H1 (cell line): ENCODE data around the gene FANCF. TPM values are rescaled to one million over a fixed set of nuclear protein-coding genes. Genes with fewer than 3 reads are reported as not detected.

Experiments
- ASH2L ChIP-seq: fragments of 200-600, 300-600 bp; sonication (generic); IDR thresholded peaks from one replicate; pipeline ENCODE4 v1.7.1; 2017; ENCODE audit warnings: low read length
- ATF3 ChIP-seq: IDR thresholded peaks from 2 replicates; pipeline ENCODE4 v1.6.1; 2011; ENCODE audit warnings: low read depth, mild to moderate bottlenecking, low read length; ENCODE audit not compliant: insufficient read depth
- BRCA1 ChIP-seq: IDR thresholded peaks from 2 replicates; pipeline ENCODE4 v1.6.1; 2012; ENCODE audit warnings: low read depth, low read length, improper control_type of control experiment
- CBX5 ChIP-seq: fragments of 300-800, 300-1000 bp; sonication (generic); IDR thresholded peaks from 2 replicates; pipeline ENCODE4 v1.7.1; 2016; ENCODE audit warnings: antibody characterized with exemption, low read length, low read depth
- CTBP2 ChIP-seq: IDR thresholded peaks from 2 replicates; pipeline ENCODE4 v1.7.0; 2011; ENCODE audit warnings: borderline replicate concordance, mild to moderate bottlenecking, moderate library complexity, mixed read lengths, low read length; ENCODE audit not compliant: insufficient read depth, insufficient read length
- EGR1 ChIP-seq: IDR thresholded peaks from 2 replicates; pipeline ENCODE4 v1.6.1; 2011; ENCODE audit warnings: low read depth, low read length, borderline replicate concordance
- EP300 ChIP-seq, 2 experiments: IDR thresholded peaks; 1 replicate in 1 of 2; 2 replicates in 1 of 2; pipeline ENCODE4 v1.6.1; 2011 to 2012; ENCODE audit warnings: low read depth in 2 of 2, low read length in 2 of 2, mild to moderate bottlenecking in 2 of 2, borderline replicate concordance in 1 of 2, inconsistent platforms in 1 of 2, moderate library complexity in 1 of 2
- FOSL1 ChIP-seq: IDR thresholded peaks from 2 replicates; pipeline ENCODE4 v1.6.1; 2011; ENCODE audit warnings: mild to moderate bottlenecking, low read depth, low read length, moderate library complexity; ENCODE audit not compliant: insufficient read depth
- KDM1A ChIP-seq: fragments of 200-600, 300-600 bp; sonication (generic); IDR thresholded peaks from 2 replicates; pipeline ENCODE4 v1.7.1; 2016; ENCODE audit warnings: mild to moderate bottlenecking, low read length, borderline replicate concordance
- NANOG ChIP-seq: IDR thresholded peaks from 2 replicates; pipeline ENCODE4 v1.6.1; 2011; ENCODE audit warnings: low read length, low read depth, mild to moderate bottlenecking, inconsistent platforms; ENCODE audit not compliant: insufficient read depth, poor library complexity, severe bottlenecking
- NRF1 ChIP-seq: IDR thresholded peaks from 2 replicates; pipeline ENCODE4 v1.6.1; 2011; ENCODE audit warnings: mild to moderate bottlenecking, low read depth, low read length, improper control_type of control experiment
- RAD21 ChIP-seq, 2 experiments: IDR thresholded peaks in 1 of 2; conservative IDR thresholded peaks in 1 of 2; 2 replicates each; pipeline ENCODE4 v1.6.1; 2011; ENCODE audit warnings: low read depth in 2 of 2, low read length in 2 of 2, improper control_type of control experiment in 1 of 2, inconsistent platforms in 1 of 2, mild to moderate bottlenecking in 1 of 2, moderate library complexity in 1 of 2
- RBBP5 ChIP-seq: IDR thresholded peaks from 2 replicates; pipeline ENCODE4 v1.7.1; 2012; ENCODE audit warnings: low read depth, mild to moderate bottlenecking, inconsistent platforms, low read length, moderate library complexity, borderline replicate concordance
- RFX5 ChIP-seq: IDR thresholded peaks from 2 replicates; pipeline ENCODE4 v1.6.1; 2011; ENCODE audit warnings: low read depth, low read length, improper control_type of control experiment, borderline replicate concordance
- RXRA ChIP-seq: IDR thresholded peaks from 2 replicates; pipeline ENCODE4 v1.6.1; 2011; ENCODE audit warnings: low read depth, mild to moderate bottlenecking, low read length, moderate library complexity; ENCODE audit not compliant: insufficient read depth
- SAP30 ChIP-seq: fragments of 300-600 bp; sonication (generic); IDR thresholded peaks from 2 replicates; pipeline ENCODE4 v1.7.1; 2012; ENCODE audit warnings: low read length, moderate library complexity, mild to moderate bottlenecking, inconsistent platforms; ENCODE audit not compliant: insufficient read depth, insufficient replicate concordance
- SP2 ChIP-seq: IDR thresholded peaks from 2 replicates; pipeline ENCODE4 v1.6.1; 2012; ENCODE audit warnings: mild to moderate bottlenecking, low read length, inconsistent platforms
- SP4 ChIP-seq: IDR thresholded peaks from 2 replicates; pipeline ENCODE4 v1.6.1; 2012; ENCODE audit warnings: low read length, inconsistent platforms
- TAF1 ChIP-seq: IDR thresholded peaks from 2 replicates; pipeline ENCODE4 v1.6.1; 2011; ENCODE audit warnings: mild to moderate bottlenecking, low read depth, low read length
- TBP ChIP-seq: IDR thresholded peaks from 2 replicates; pipeline ENCODE4 v1.6.1; 2011; ENCODE audit warnings: low read depth, low read length, improper control_type of control experiment
- YY1 ChIP-seq: IDR thresholded peaks from 2 replicates; pipeline ENCODE4 v1.6.1; 2011; ENCODE audit warnings: low read depth, mild to moderate bottlenecking, low read length
- ZNF274 ChIP-seq: IDR thresholded peaks from 2 replicates; pipeline ENCODE4 v1.7.0; 2012; ENCODE audit warnings: low read length, borderline replicate concordance; ENCODE audit errors: extremely low read depth
- polyA plus RNA-seq, 7 experiments: library from polyadenylated mRNA; depleted of rRNA in 3 of 7; stranded (reverse) in 5 of 7; unstranded in 2 of 7; fragments of >200 nt in 5 of 7; fragments of 200-250 nt in 2 of 7; gene quantifications; 1 replicate in 5 of 7; 2 replicates in 1 of 7; 4 replicates in 1 of 7; pipeline versions ENCODE4 v1.2.1 to v1.2.3, GENCODE V29; 2011 to 2013; ENCODE audit warnings: missing spikeins in 2 of 7, mixed read lengths in 2 of 7
- total RNA-seq: library from RNA; stranded (reverse); fragmentation: NEBNext Ultra II Directional; extraction: Animal tissue kit (Norgen Biotek cat#: 25700); gene quantifications from 2 replicates; pipeline ENCODE4 v1.2.1, GENCODE V29; 2021

Gene FANCF
- total and polyA plus RNA-seq, 2 of the 8 experiments (the other 6 are each of a cell fraction or from before 2014, with no cell fraction given), result 10.0 to 29.4 TPM

GRCh38 chr11:22624742-22625447 lies 728 bp downstream of the FANCF start (continued):
- TF ChIP-seq KDM1A (no peak), RAD21 (IDR thresholded peaks at IDR 0.05 in 1 of 2, conservative IDR thresholded peaks at IDR 0.05 in 1 of 2; ENCODE audit: low read depth in 2 of 2, low read length in 2 of 2) (peak; percentile 40 to 44), ATF3 (no peak), EP300 (IDR thresholded peaks at IDR 0.05; ENCODE audit: borderline replicate concordance in 1 of 2, low read depth in 2 of 2, low read length in 2 of 2) (no peak), NANOG (no peak), RBBP5 (peak; percentile 51; the same call in 1 of the 2 replicates), SP2 (no peak), BRCA1 (no peak), EGR1 (no peak), ZNF274 (no peak), RXRA (no peak), TAF1 (peak; percentile 54; the same call in 1 of the 2 replicates), RFX5 (no peak), CTBP2 (no peak), FOSL1 (no peak), ASH2L (no peak), TBP (no peak; the same call in 1 of the 2 replicates), YY1 (no peak), CBX5 (no peak), SP4 (no peak), SAP30 (peak; percentile 26), NRF1 (no peak)
